Measurements from ENCODE around the gene NOL6. TPM values are rescaled to one million over a fixed set of nuclear protein-coding genes. Genes with fewer than 3 reads are reported as not detected.

NOL6 gene
- total and polyA plus RNA-seq, 4 experiments from 2014 or later, result 11.7 to 41.1 (median 33.6) TPM

GRCh38 chr9:33442125-33442524 lies 31.6 kb downstream of the NOL6 start:
- Mint-ChIP-seq H3K27ac (no peak overlapping the region), H3K9me3 (no peaks in the 10 kb centered on the region), H3K27me3 (no peaks in the 10 kb centered on the region), H3K36me3 (peaks cover 49 to 66% of the 10 kb centered on the region in 2 donors), H3K4me1 (peaks cover 31 to 83% (median 57%) of the 10 kb centered on the region in 4 donors), H3K4me3 (peak overlapping the region in 1 of 8 donors; percentile 35)
- H3K9me3 ChIP-seq (ENCODE audit: control insufficient read depth in 1 of 2, low read length in 2 of 2), result no peaks in the 10 kb centered on the region
- ChIA-PET POLR2A (ENCODE audit: partially characterized antibody) (interaction anchor here (0.7 to 17.8 kb wide), 4 partner anchors 9 to 32 kb away, joined by 3 to 299 read pairs (median 34); partner anchors contain the start of gene NOL6), CTCF (ENCODE audit: partially characterized antibody) (interaction anchor here (1.3 to 13.7 kb wide), 4 partner anchors 9 to 27 kb away, joined by 4 to 345 read pairs (median 5); no protein-coding TSS in a partner anchor)
- peaks cover 68% of the 10 kb centered on the region for H3K4me1 ChIP-seq (ENCODE audit: insufficient read depth, low read length)
- no peaks in the 10 kb centered on the region for H3K27me3 ChIP-seq (ENCODE audit: insufficient read depth, low read length)
- intact Hi-C loops (cut with micrococcal nuclease), result no loop called here
- no peak overlapping the region for H3K27ac ChIP-seq (ENCODE audit: low read depth, low read length)
- DNase-seq, result peak in 1 of 5 donors; percentile 35
- no peak overlapping the region for H3K4me3 ChIP-seq (ENCODE audit: low read length in 2 of 2)
- peaks cover 35% of the 10 kb centered on the region for H3K36me3 ChIP-seq (ENCODE audit: insufficient read depth, low read length)

GRCh38 chr9:33440609-33441008 lies 33.1 kb downstream of the NOL6 start:
- H3K4me3 ChIP-seq (ENCODE audit: low read length in 2 of 2), result no peak overlapping the region
- Mint-ChIP-seq H3K27ac (peak overlapping the region in 6 of 7 donors; percentile 10 to 93 (median 58)), H3K27me3 (no peaks in the 10 kb centered on the region), H3K4me3 (no peak overlapping the region), H3K36me3 (peaks cover 45 to 52% of the 10 kb centered on the region in 2 donors), H3K9me3 (no peaks in the 10 kb centered on the region), H3K4me1 (peaks cover 31 to 74% (median 50%) of the 10 kb centered on the region in 4 donors)
- no peak for DNase-seq
- ChIA-PET POLR2A (ENCODE audit: partially characterized antibody) (interaction anchor here (0.6 to 17.8 kb wide), 5 partner anchors 18 to 69 kb away, joined by 3 to 299 read pairs (median 5); partner anchors contain the start of gene NOL6), CTCF (ENCODE audit: partially characterized antibody) (interaction anchor here (1.3 to 13.7 kb wide), 4 partner anchors 8 to 26 kb away, joined by 3 to 345 read pairs (median 5); no protein-coding TSS in a partner anchor)
- intact Hi-C loops (cut with micrococcal nuclease), result no loop called here
- peaks cover 56% of the 10 kb centered on the region for H3K4me1 ChIP-seq (ENCODE audit: insufficient read depth, low read length)
- peaks cover 35% of the 10 kb centered on the region for H3K36me3 ChIP-seq (ENCODE audit: insufficient read depth, low read length)
- no peaks in the 10 kb centered on the region for H3K27me3 ChIP-seq (ENCODE audit: insufficient read depth, low read length)
- H3K27ac ChIP-seq (ENCODE audit: low read depth, low read length), result no peak overlapping the region
- no peaks in the 10 kb centered on the region for H3K9me3 ChIP-seq (ENCODE audit: control insufficient read depth in 1 of 2, low read length in 2 of 2)

GRCh38 chr9:33440204-33440603 lies 33.5 kb downstream of the NOL6 start:
- ChIA-PET POLR2A (ENCODE audit: partially characterized antibody) (interaction anchor here (0.6 to 17.8 kb wide), 6 partner anchors 8 to 69 kb away, joined by 3 to 299 read pairs (median 5); partner anchors contain the start of gene NOL6), CTCF (ENCODE audit: partially characterized antibody) (interaction anchor here (1.3 kb wide), 1 partner anchor 12 kb away, joined by 3 read pairs; no protein-coding TSS in a partner anchor)
- H3K27me3 ChIP-seq (ENCODE audit: insufficient read depth, low read length), result no peaks in the 10 kb centered on the region
- Mint-ChIP-seq H3K27ac (peak overlapping the region in 6 of 7 donors; percentile 6 to 93 (median 76)), H3K4me3 (peak overlapping the region in 2 of 8 donors; percentile 22 to 51), H3K9me3 (no peaks in the 10 kb centered on the region), H3K4me1 (peaks cover 30 to 73% (median 47%) of the 10 kb centered on the region in 4 donors), H3K36me3 (peaks cover 43 to 50% of the 10 kb centered on the region in 2 donors), H3K27me3 (no peaks in the 10 kb centered on the region)
- DNase-seq, result no peak
- no peaks in the 10 kb centered on the region for H3K9me3 ChIP-seq (ENCODE audit: control insufficient read depth in 1 of 2, low read length in 2 of 2)
- H3K36me3 ChIP-seq (ENCODE audit: insufficient read depth, low read length), result peaks cover 35% of the 10 kb centered on the region
- intact Hi-C loops (cut with micrococcal nuclease), result no loop called here
- H3K4me1 ChIP-seq (ENCODE audit: insufficient read depth, low read length), result peaks cover 52% of the 10 kb centered on the region
- no peak overlapping the region for H3K27ac ChIP-seq (ENCODE audit: low read depth, low read length)
- H3K4me3 ChIP-seq (ENCODE audit: low read length in 2 of 2), result no peak overlapping the region

- no peak overlapping the region for H3K4me3 ChIP-seq (ENCODE audit: low read length in 2 of 2)
- H3K27me3 ChIP-seq (ENCODE audit: insufficient read depth, low read length), result no peaks in the 10 kb centered on the region
- peaks cover 35% of the 10 kb centered on the region for H3K36me3 ChIP-seq (ENCODE audit: insufficient read depth, low read length)
- Mint-ChIP-seq H3K9me3 (no peaks in the 10 kb centered on the region), H3K27ac (peak overlapping the region in 2 of 7 donors; percentile 6 to 91), H3K36me3 (peaks cover 38 to 46% of the 10 kb centered on the region in 2 donors), H3K4me3 (no peak overlapping the region), H3K27me3 (no peaks in the 10 kb centered on the region), H3K4me1 (peaks cover 26 to 69% (median 43%) of the 10 kb centered on the region in 4 donors)
- no peak for DNase-seq
- no peaks in the 10 kb centered on the region for H3K9me3 ChIP-seq (ENCODE audit: control insufficient read depth in 1 of 2, low read length in 2 of 2)
- POLR2A ChIA-PET (ENCODE audit: partially characterized antibody), result interaction anchor here (1.4 to 17.8 kb wide), 3 partner anchors 8 to 24 kb away, joined by 5 to 299 read pairs (median 64); no protein-coding TSS in a partner anchor
- no peak overlapping the region for H3K27ac ChIP-seq (ENCODE audit: low read depth, low read length)
- intact Hi-C loops (cut with micrococcal nuclease), result no loop called here
- peaks cover 48% of the 10 kb centered on the region for H3K4me1 ChIP-seq (ENCODE audit: insufficient read depth, low read length)
- CTCF ChIA-PET (ENCODE audit: partially characterized antibody), result interaction anchor here (1.3 to 1.5 kb wide), 2 partner anchors 12 to 27 kb away, joined by 3 to 5 read pairs; no protein-coding TSS in a partner anchor
These were observed 34.0 kb downstream of the NOL6 start for GRCh38 chr9:33439731-33440130.

- H3K27me3 ChIP-seq (ENCODE audit: insufficient read depth, low read length), result no peaks in the 10 kb centered on the region
- H3K4me3 ChIP-seq (ENCODE audit: low read length in 2 of 2), result no peak overlapping the region
- H3K27ac ChIP-seq (ENCODE audit: low read depth, low read length), result no peak overlapping the region
- intact Hi-C loops (cut with micrococcal nuclease), result no loop called here
- Mint-ChIP-seq H3K27me3 (no peaks in the 10 kb centered on the region), H3K27ac (peak overlapping the region in 2 of 7 donors; percentile 10 to 22), H3K9me3 (no peaks in the 10 kb centered on the region), H3K4me3 (no peak overlapping the region), H3K36me3 (peaks cover 36 to 43% of the 10 kb centered on the region in 2 donors), H3K4me1 (peaks cover 25 to 66% (median 42%) of the 10 kb centered on the region in 4 donors)
- no peaks in the 10 kb centered on the region for H3K9me3 ChIP-seq (ENCODE audit: control insufficient read depth in 1 of 2, low read length in 2 of 2)
- H3K36me3 ChIP-seq (ENCODE audit: insufficient read depth, low read length), result peaks cover 35% of the 10 kb centered on the region
- DNase-seq, result peak in 1 of 5 donors; percentile 16
- H3K4me1 ChIP-seq (ENCODE audit: insufficient read depth, low read length), result peaks cover 41% of the 10 kb centered on the region
- ChIA-PET POLR2A (ENCODE audit: partially characterized antibody) (interaction anchor here (1.4 to 17.8 kb wide), 3 partner anchors 9 to 23 kb away, joined by 5 to 299 read pairs (median 64); no protein-coding TSS in a partner anchor), CTCF (ENCODE audit: partially characterized antibody) (interaction anchor here (1.2 to 1.5 kb wide), 2 partner anchors 13 to 28 kb away, joined by 5 to 7 read pairs; no protein-coding TSS in a partner anchor)
These were observed 34.6 kb downstream of the NOL6 start for GRCh38 chr9:33438926-33439680.

- ChIA-PET POLR2A (ENCODE audit: partially characterized antibody) (interaction anchor here (0.6 to 17.8 kb wide), 4 partner anchors 9 to 35 kb away, joined by 3 to 299 read pairs (median 42); partner anchors contain the start of gene AQP3), CTCF (ENCODE audit: partially characterized antibody) (interaction anchor here (0.7 to 2.2 kb wide), 9 partner anchors 9 to 34 kb away, joined by 3 to 12 read pairs (median 3); partner anchors contain the start of gene AQP3)
- intact Hi-C loops (cut with micrococcal nuclease), result no loop called here
- Mint-ChIP-seq H3K27ac (peak overlapping the region in 6 of 7 donors; percentile 32 to 88 (median 71)), H3K36me3 (peaks cover 27 to 35% of the 10 kb centered on the region in 2 donors), H3K4me3 (peak overlapping the region in 1 of 8 donors; percentile 3), H3K4me1 (peaks cover 21 to 57% (median 38%) of the 10 kb centered on the region in 4 donors), H3K9me3 (no peaks in the 10 kb centered on the region), H3K27me3 (no peaks in the 10 kb centered on the region)
- H3K9me3 ChIP-seq (ENCODE audit: control insufficient read depth in 1 of 2, low read length in 2 of 2), result no peaks in the 10 kb centered on the region
- no peaks in the 10 kb centered on the region for H3K27me3 ChIP-seq (ENCODE audit: insufficient read depth, low read length)
- H3K4me3 ChIP-seq (ENCODE audit: low read length in 2 of 2), result no peak overlapping the region
- H3K4me1 ChIP-seq (ENCODE audit: insufficient read depth, low read length), result peaks cover 29% of the 10 kb centered on the region
- no peak for DNase-seq
- H3K27ac ChIP-seq (ENCODE audit: low read depth, low read length), result no peak overlapping the region
- H3K36me3 ChIP-seq (ENCODE audit: insufficient read depth, low read length), result peaks cover 22% of the 10 kb centered on the region
These were observed 35.8 kb downstream of the NOL6 start for GRCh38 chr9:33437898-33438297.
